Stimulated activated CD4-positive, alpha-beta T cell treated with anti-CD3 and anti-CD28 coated beads, Interleukin-4, amount 100 ng/mL, for 48 hours (primary cell): Measurements from ENCODE around the gene SNX8.

Experiments
- DNase-seq, 2 donors: peaks; one replicate each; pipeline ENCODE4 v3.0.0-alpha.2; 2020; ENCODE audit warnings: low read depth in 2 of 2

SNX8 gene

GRCh38 chr7:2204446-2204845 lies 109.8 kb downstream of the SNX8 start:
- no peak for DNase-seq

DNA sequence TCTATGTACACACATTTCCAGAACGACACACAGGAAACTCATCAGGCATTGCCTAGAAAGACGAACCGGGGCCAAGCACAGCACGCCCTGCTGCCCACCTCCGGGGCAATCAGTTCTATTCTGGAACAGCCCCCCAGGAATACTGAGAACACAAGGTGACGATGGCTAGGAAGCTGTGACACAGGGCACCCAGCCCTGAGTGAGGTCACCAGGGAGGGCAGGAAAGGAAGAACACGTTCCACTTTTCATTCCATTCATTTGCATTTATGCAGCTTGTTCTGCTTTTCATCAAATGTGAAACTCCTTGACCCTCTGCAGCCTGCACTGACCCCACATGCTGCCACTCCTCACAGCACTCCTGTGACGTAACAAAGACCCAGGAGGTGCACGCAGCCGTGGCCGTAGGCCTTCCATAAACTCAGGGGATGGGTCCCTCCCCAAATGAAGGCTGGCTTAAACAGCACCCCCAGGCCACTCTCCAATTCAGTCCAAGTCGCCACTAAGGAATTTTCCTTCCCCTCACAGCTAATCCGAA lies 110.4 kb downstream of the SNX8 start:
- no peak for DNase-seq

DNA sequence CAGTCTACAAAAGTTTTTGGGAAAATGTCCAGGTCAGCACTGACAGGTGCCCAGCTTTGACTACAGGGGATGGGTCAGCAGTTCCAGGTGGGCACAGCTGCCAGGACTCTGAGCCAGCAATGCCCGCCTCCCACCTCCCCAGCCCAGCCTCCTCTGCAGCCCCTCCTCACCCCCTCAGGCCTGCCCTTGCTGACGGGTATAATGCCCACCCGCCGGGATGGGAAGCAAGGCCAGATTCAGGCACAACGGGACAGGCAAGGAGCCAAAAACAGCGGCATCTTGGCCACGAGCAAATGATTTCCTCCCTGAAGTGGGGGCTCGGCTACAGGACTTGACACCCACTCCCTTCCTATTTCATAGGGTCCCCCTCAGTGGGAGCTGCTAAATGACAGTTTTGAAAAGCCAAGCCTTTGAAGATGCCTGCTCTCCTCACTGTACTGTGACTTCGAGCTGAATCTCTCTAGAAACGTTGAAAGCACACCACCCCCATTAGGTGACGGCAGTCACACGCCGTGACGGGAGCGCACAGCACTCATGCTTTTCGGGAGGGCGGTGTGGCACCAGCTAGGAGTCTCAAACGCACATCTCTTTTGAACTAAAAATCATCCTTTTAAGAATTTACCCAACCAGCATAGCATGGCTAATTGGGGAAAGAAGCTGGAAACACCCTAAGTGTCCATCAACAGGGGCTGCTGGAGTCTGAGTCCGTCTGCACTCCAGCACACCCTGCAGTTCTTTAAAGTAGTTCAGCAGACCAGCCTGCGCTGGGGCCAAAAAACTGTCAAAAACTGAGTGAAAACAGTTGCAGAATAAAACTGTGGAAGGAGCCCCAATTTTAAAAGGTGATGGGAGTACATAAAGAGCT lies 111.1 kb downstream of the SNX8 start:
- no peak for DNase-seq

GRCh38 chr7:2202361-2202761 lies 111.9 kb downstream of the SNX8 start:
- no peak for DNase-seq
